HG02678 (cell line): ENCODE data around the gene TAF6.

Experiments
- ATAC-seq: cut with Tn5 transposase; IDR thresholded peaks from one replicate; pipeline ENCODE4 v1.9.1; 2021; ENCODE audit warnings: mild to moderate bottlenecking, moderate library complexity; ENCODE audit not compliant: unreplicated experiment

Gene TAF6

DNA sequence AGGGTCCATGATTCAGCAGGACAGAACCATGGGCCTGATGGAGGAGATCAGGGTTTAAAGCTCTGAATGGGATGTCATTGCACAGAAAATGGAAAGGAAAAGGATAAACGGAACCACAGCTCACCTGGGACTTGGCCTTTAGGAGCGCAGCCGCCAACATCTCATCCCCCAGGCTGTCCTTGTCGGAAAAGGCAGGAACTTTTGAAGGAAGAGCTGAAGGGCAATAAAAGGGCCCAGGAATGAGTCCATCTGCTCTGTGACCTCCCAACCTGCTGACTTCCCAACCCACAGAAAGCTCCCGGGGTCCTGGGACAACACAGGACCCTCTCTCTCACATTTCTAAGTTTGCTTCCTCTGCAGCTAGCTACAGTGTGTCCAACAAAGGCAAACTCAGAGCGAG is 43.7 kb downstream of the TAF6 start:
- no peak for ATAC-seq

DNA sequence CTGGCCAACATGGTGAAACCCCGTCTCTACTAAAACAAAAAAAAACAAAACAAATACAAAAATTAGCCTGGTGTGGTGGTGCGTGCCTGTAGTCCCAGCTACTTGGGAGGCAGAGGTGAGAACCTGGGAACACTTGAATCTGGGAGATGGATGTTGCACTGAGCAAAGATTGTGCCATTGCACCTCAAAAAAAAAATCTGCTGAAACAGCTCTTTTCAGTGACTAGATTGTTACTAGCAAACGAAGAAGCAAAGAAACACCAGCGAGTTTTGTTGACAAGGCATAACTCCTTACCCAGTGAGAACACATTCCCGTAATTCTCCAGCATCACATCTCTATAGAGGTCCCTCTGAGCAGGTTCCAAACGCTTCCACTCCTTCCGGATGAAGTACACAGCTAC is 44.3 kb downstream of the TAF6 start:
- no peak for ATAC-seq

DNA sequence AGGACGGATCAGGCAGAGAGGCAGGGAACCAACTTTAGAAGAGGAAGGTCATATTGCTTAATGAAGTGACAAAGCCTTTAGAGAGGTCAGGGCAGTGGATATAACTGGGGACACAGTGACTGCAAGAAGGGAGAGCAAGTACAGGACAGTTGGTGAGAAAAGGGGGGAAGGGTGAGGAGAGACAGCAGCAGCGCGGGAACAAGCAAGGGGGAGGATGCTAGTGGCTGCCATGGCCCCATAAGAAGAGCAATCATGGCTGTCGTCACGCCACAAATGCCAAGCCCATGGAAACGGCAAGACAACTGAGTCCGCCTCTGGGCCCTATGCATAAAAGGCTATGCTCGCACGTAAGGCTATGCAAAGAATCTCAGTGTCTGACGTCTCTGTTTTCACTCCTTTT is 46.7 kb downstream of the TAF6 start:
- no peak for ATAC-seq

DNA sequence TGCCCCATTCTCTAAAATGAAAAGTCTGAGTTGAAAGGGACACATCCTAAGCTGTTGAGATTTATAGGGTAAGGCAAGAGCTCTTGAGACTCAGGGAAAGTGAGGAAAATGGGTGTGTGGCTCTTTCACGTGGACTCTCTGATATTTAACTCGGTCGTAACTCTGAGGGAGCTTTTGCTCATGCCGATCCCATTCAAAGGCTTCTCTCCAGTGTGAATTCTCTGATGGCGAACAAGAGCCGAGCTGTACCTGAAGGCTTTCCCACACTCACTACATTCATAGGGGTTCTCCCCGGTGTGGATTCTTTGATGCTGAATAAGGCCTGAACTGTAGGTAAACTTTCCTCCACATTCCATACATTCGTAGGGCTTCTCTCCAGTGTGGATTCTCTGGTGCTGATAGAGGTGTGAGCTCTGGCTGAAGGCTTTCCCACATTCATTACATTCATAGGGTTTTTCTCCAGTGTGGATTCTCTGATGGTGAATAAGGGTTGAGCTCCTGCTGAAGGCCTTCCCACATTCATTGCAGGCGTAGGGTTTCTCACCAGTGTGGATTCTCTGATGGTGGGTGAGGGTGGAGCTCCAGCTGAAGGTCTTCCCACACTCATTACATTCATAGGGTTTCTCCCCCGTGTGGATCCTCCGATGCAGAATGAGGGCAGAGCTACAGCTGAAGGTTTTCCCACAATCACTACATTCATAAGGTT is 48.0 kb downstream of the TAF6 start:
- ATAC-seq = no peak

DNA sequence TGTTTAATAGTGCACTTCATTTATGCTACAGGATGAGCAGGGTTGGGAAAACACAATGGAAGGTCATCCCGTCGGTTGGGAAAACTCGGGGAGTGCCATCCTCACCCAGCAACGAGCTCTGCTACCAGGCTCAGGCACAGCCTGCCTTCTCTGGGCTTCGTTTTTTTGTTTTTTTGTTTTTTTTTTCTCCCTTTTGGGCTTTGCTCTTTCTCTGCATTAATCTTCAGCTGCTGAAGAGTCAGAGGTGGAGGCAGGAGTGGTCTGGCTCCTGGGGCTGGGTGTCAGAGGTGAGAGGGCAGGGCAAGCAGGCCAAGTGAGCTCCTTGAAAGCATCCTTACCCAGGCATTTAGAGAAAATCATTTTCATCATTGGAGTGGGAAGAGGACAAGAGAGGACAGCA is 49.2 kb downstream of the TAF6 start:
- ATAC-seq = no peak

DNA sequence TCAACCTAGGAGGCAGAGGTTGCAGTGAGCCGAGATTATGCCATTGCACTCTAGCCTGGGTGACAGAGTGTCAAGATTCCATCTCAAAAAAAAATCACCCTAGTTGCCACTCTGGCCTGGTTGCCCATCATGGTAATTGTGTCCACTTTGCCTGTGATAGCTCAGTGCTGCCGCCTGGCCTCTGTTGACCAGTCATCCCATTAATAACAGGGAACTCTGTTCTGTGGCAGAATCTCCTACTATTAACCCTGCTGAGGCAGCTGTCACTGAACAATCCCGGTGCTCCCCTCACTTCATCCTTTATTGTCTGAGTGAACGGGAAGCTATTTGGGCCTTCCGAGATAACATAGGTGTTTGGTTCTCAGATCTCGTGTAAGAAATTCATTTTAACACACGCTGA is 52.2 kb downstream of the TAF6 start:
- ATAC-seq = no peak

DNA sequence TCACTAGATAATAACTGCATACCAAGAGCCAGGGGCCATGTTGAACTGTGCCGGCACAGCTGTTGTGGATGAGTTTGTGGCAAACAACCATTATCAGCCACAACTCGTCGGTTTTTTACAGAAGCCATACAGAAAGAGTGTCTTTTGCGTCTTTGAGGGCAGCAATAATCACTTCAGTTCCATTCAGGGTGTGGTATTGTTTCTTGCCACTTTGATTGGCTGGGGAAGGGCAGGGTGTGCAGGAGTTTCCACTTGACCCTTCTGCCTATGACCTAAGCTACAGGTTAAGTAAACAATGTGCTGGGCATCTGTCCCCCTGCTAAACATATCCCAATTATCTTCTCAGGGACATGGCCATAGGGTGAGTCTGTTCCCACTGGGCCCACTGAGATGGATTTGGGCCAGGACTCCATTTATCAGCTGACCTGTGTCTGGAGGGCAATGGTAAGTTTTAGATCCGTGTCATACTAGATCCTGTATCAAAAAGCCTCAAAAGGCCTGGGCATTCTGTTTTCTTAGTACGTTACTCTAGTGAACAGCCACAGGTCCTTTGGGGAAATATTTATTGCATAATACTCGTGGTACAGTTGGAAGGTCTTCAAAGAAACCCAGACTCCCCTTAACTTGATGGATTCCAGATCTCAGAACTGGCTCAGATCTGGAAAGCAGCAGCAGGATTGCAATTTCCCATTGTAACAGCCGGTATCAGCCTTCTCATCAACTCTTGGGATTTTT is 53.5 kb downstream of the TAF6 start:
- no peak for ATAC-seq

DNA sequence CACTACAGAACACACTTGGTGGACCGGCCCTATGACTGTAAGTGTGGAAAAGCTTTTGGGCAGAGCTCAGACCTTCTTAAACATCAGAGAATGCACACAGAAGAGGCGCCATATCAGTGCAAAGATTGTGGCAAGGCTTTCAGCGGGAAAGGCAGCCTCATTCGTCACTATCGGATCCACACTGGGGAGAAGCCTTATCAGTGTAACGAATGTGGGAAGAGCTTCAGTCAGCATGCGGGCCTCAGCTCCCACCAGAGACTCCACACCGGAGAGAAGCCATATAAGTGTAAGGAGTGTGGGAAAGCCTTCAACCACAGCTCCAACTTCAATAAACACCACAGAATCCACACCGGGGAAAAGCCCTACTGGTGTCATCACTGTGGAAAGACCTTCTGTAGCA is 55.0 kb downstream of the TAF6 start:
- no peak for ATAC-seq

DNA sequence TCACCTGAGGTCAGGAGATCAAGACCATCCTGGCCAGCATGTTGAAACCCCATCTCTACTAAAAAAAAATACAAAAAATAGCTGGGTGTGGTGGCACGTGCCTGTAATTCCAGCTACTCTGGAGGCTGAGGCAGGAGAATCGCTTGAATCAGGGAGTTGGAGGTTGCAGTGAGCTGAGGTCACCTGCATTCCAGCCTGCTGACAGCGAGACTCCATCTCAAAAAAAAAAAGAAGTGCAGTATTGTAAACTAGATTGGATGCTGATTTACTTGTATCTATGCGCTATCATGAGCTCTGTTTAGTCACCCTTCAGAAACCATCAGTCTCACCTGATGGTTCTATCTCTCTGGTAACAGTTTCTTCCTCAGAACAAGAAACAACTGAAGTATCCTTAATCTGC is 55.8 kb downstream of the TAF6 start:
- ATAC-seq = no peak

DNA sequence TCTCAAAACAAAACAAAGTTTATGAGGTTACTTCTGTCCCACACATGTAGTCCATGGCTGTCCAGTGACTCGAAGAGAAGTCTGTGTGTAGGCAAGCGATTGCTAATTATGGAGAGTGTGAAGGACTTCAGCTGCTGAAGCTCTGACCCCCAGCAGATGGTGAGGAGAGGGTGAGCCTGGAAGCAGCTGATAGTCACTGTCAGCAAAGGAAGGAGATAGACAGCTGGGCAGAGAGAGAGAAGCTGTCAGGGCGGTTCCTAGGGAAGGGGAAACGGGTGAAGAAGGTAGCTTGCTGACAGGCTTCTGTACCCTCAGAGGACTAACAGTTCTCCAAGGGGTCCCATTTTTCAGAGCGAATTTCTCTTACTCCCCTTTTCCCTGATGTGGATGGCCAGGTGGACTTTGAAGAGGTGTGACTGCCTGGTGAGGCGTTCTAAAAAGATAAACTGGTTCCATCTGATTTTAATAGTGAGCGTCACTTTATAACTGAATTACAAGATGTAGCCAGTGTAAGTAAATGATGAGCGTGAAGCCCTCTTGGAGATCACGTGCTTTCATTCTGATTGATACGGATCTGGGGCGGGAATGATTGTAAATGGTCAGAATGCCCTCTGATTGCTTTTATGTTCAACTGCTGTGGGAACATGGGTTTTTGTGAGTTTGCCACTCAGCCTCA is 57.5 kb downstream of the TAF6 start:
- ATAC-seq = no peak

DNA sequence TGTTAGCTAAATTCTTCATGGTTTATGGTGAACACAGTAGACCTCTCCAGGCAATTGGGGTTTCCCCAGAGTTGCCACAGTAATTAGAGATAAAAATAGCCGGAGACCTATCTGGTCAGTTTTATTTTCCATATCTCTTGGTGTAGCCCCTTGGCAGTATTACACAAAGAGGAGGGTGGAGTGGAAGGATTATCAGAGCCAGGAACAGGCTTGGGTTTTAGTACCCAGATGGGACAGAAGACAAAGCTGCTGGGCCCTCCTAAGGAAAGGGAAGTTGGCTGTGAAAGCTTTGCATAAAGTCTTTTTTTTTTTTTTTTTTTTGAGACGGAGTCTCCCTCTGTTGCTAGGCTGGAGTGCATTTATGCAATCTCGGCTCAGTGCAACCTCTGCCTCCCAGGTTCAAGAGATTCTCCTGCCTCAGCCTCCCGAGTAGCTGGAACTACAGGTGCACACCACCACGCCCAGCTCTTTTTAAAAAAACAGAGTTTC is 59.9 kb downstream of the TAF6 start:
- no peak for ATAC-seq
